Measurements from ENCODE around the gene SLC8A1.

Gene SLC8A1

DNA sequence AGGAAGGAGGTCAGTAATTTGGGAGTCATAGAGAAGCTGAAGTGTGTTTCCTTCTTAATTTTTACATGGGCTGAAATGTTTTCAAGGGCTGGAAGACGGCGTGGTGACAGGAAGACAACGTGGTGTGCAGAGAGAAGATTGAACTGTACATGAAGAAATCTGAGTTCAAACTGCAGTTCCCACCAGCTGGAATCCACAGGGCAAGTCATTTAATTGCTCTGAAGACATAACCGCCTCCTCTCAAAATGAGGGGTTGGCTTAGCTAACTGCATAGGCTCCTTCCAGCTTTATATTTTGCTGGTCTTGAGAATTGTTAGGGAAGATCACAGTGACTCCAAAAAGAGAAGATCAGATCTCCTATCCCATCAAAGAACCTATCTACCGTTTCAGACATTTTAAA lies 103.9 kb downstream of the SLC8A1 start:
- no peak for DNase-seq

DNA sequence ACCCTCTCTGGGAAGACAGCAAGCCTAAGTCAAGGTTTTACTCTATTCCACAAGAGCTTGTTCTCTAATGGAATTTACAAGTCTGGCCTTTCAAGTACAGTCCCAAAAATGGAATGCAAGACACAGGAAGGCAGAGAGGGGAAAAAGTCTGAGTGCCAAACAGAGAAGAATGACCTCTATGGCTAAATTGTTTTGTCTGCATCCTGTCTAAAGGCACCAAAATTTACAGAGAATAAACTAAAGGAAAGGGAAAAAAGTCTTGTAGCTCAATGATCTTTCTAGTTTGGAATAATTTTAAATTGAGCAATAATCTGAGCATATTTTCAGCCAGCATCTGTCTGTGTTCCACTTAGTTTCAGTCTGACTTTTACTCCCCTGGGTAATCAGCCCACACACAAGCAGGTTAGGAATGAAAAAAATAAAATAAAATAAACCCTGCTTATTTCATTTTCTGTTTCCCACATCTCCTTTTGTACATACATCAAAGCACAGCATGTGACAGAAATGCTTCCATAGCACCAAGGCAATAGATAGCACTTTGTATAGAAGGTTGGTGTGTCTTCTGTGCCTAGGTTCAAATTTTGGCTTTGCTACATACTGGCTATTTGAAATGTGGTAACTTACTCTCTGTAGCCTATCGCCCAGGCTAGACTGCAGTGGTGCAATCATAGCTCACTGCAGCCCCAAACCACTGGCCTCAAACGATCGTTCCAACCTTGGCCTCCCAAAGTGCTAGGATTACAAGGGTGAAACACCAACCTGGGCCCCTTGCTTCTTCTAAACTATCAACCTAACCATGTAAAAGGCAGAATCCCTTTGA lies 105.1 kb downstream of the SLC8A1 start:
- no peak for DNase-seq

DNA sequence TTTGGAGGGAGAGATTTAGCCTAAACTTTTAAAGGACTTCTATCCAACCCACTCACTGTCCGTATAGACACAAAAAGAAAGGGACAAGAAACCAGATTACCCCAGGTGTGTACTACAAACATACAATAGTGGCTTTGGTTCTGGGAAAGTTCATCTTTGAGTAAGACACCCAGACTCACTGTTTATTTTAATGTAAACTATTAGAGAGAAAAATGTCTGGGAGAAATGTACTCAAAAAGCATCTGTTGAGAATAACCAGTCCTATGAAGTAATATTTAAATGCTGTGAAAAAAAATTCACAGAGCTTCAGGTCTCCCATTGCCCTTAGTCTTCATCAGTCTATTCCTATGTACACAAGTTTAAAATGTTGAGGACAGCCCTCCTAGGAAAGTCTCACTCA lies 107.5 kb downstream of the SLC8A1 start:
- DNase-seq: no peak

DNA sequence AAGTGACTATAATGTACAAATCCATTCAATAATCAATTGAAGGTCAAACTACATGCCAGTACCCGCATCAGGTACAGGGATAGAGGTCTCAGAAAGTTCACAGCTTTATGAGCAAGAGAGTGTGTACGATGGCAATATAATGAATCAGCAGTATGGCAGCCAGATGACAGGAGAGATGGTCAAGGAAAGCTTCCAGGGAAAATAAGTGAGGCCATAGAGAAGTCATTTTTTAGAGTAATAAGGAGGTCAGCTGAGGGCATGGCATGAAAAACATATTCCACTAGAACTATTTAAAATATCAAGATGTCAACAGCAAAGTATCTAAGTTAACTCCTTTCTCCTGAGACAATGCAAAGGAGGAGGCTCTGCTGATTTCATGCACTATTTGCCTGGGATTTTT lies 108.0 kb downstream of the SLC8A1 start:
- DNase-seq: no peak

DNA sequence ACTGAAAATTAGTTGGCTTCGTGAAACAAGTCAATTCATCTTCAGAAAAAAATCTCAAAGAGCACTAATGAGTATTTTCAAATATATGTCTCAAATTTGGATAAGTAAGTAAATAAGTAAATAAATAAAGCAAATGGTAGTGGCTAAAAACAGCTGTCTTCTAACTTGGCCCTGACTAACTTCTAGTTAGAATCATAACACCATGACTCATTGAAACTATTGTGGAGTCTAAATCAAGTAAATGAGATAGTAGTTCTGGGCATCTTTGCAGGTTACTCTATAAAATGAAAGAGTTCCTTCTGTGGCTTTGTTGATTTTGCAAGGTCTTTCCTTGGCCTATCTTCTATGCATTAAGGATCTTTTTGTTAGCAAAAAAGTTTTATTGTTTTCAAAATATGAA lies 110.7 kb downstream of the SLC8A1 start:
- DNase-seq: no peak

DNA sequence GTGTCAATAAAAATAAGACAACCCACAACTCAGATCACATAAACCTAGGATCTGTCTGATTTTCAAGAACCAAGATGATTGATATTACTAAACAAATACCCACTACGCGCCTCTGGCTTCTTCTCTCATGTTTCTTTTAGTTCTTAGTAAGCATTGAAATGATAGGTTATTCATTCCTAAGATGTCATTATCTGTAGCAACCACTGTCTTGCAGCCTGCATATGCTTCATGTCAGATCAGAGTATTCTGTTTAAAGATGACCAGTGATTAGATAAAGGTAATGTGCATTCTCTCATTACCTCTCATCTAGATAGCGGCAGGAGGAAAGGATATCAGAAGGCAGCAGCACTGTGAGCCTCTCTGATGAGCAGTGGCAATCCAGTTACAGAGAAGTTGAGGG lies 112.9 kb downstream of the SLC8A1 start:
- no peak for DNase-seq

DNA sequence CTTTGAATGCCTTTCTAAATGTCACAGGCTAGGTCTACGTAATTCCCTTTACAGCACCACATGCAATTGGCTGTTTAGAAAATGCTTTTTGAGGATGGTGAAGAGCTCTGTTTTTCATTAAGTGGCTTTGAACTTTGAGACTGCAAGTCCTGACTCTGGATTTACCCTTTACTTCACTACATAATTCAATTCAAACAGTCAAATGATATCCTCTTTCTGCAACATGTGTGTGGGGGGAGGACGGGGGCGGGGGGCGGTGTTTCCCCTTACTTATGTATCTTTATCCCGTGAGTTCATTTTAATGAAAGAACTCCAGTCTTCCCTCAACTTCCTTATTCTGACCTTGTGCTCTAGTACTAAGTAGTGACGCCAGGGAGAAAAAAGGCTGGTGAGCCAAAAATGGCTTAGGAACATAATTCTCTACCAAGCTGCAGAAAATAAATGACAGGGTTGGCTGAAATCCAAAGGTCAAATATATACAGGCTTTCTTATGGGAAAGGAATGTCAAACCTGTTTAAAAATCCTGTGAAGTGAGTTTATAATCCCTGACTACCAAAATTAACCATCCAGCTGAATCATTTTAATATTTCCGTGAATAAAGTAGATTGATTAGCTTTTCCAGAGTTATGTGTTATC lies 119.6 kb downstream of the SLC8A1 start:
- DNase-seq: no peak

DNA sequence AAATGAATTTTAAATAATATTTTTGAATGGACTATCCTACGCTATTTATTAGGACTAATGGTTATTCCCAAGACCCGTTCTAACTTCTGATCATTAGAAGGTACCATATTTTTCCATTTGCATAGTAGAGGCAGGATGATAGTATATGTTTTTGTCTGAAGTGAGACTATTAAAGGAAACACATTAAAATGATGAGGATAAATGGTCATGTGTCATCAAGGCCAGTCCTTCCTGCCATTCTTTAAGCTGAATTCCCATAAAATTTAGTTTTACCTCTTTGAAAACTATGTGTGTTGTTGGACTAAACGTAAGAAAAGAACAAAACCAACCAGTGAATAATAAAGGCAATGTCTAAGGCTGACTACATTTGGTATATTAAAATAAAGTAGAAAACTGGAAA lies 121.8 kb downstream of the SLC8A1 start:
- no peak for DNase-seq

DNA sequence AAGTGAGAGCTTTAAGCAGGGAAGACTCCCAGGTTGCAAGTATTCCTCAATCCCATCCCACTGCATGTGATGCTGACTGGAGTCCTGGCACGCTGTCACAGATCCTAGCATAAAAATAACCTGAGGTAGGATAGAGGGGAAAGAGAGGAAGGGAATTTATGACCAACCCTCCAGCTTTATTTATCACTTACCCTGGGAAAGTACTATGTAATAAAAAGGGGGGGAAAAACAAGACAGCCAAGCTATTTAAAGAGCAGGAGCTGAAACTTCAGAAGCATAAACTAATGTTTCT lies 122.2 kb downstream of the SLC8A1 start:
- no peak for DNase-seq

DNA sequence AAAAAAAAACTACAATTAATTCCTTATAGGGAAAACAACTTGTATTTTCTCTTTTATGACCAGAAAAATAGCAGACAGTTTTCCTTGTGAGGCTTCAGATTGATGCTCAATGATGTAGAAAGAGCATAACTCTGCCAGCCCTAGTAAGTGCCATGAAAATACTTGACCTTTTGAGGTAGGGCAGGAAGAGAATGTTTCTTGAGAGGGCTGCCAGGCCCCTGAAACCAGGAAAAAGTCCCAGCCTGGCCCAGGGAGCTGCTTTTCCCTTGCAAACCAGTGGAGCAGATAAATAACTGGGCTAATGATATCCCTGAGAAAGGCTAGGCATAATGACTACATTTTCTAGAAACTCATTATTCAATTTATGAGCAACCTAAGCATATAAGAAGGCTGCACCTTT lies 126.8 kb downstream of the SLC8A1 start:
- DNase-seq: no peak

DNA sequence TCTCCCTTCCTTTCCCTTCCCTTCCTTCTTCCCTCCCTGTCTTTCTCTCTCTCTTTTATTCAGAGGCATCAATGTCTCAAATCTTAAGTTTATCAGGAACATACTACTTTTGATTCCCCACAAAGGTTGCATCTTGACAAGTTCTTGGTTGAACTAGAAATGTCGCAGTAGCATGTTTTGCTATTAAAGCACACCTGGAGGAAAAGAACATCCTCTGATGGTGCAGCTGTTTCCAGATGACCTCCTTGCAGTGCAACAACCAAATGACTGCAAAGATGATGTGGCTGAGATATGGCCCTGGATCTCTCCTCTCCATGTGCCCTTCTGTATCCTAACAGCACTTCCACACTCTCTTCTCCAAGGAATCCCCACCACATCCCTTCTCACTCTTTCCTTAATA lies 127.2 kb downstream of the SLC8A1 start:
- DNase-seq: no peak

DNA sequence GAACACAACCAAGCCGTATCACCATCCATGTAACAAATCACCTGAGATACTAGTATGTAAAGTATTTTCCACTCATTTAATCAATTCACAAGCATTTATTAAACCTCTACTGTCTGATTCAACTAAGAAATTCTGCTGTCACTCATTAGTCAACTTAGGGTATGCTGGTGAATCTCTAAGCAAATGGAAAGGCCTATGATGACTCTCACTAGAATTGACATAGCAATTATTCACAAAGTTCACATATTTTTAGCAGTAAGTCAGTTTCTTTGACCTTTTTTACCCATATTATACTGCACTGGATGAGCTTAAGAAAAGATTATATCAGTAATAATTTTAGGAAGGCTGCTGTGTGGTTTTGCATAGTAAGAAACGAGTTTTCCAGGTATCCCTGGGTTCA lies 130.1 kb downstream of the SLC8A1 start:
- no peak for DNase-seq

DNA sequence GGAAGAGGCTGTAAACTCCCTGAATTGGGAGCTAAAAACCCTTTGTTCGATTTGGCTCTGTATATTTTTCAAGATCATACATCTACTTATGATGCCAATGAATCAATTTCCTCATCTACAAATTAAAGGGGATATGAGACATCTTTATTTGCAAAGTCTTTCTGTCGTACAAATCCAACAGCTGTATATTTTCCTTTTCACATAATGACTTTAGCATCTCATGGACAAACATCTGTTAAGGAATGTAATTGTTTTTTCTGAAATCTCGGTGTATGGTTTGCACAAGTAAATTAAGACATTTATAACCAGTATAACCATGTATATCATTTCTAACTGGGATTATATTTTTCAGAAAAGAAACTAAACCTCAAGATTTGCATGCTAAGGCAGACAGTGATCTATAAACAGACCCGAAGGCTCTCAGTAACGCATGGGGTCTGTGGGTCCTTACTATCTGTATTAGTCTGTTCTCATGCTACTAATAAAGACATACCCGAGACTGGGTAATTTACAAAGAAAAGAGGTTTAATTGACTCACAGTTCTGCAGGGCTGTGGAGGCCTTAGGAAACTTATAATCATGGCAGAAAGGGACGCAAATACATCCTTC lies 130.8 kb downstream of the SLC8A1 start:
- DNase-seq: no peak

DNA sequence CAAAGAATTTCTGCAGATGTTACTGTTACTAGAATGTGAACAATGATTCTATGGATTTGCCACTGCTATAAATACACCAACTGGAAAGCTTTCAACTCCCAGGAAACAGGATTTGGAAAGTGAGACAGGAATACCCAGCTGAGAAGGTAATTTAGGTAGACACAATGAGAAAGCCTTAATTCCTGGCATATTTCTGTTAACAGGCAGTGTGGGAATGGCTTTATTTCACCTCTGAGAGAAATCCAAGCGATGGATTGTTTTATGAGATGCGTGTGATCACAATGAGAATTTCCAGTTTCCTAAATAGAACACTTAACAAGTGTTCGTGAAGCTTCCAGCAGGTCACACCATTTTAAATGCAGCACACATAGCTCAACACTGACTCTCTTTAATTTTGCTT lies 133.0 kb downstream of the SLC8A1 start:
- DNase-seq: no peak

DNA sequence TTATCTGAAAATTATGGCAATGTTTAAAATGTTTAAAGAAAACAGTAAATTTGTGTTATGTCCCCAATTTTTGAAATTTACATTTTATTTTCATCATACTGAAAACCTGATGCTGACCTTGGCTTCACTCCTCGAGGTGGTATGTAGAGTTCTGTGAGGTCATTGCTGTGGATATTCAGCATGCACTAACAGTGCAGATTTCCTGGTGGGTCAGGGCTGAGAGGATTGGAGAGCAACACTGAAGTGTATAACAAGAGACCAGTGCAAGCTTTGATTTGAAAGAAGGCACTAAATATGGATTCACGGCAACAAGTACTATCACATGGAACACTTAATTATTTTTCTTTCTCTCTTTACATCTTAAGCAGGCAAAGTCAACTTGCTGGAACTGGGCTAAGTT lies 134.1 kb downstream of the SLC8A1 start:
- no peak for DNase-seq

DNA sequence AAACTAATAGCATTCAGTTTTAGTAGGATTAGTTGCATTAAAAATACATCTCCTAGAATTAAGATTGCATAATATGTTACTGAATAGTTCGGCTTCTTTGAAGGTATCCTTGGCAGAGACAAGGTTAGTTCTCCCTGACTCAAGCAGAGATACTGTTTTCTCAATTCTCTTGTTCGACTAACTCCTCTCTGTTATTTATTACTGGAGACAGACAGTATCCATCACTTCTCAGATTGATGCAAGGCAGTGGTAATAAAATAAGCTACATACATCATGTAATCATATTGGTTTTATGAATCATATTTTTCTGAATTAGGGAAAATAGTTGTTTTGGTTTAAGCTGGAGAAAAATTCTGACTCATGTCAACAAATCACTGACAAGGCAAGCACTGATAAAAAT lies 134.8 kb downstream of the SLC8A1 start:
- DNase-seq: no peak

DNA sequence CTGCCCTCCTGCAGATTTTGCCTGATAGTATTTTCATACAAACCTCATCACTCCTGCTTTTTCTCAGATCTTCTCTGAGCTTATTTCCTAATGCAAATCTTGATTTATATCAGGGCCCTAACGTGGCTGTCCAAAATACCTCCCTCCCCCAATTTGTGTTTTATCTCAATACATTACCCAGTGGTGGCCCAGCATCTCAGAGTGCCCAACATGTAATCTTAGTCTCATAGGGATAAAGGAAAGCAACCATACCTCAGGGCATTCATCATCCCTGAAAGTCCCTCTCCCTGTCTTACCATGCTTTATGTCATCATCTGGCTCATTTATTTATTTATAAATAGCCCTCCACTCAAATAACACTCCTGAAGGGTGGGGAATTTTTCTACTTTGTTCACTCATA lies 135.3 kb downstream of the SLC8A1 start:
- no peak for DNase-seq

DNA sequence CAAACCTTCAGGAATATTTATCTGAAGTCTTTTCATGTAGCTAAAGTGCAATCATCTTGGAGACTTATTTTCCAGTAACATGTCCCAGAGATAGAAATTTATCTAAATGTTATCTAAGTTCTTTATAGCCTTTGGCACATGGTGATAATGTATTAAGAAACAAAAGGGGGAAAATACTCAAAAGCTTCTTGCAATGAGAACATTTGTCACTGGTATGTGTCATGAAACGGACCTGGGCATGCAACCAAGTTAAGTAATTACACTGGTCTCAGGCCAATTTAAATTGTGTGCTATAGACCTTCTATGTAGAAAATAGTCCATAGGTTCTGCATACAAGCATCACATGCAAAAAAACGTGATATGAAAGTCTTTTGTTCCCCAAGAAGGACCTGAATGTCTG lies 136.2 kb downstream of the SLC8A1 start:
- DNase-seq: no peak

DNA sequence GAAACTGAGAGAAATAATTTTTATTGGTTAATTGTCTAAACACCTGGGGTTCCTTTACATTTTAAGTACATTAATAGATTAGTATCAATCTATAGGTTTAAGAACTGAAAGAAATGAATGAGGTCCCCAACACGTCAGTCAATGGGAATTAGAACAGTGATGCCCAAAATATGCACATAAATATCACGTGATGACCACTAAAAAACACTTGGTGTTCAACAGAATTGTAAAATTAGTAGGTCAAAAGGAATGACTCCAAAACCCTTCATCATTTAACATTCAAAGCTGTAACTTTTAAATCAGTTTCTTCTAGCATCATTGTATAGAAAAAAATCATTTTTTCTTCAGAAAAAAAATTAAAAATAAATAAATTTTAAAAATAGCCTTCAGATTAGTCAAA lies 140.9 kb downstream of the SLC8A1 start:
- no peak for DNase-seq

DNA sequence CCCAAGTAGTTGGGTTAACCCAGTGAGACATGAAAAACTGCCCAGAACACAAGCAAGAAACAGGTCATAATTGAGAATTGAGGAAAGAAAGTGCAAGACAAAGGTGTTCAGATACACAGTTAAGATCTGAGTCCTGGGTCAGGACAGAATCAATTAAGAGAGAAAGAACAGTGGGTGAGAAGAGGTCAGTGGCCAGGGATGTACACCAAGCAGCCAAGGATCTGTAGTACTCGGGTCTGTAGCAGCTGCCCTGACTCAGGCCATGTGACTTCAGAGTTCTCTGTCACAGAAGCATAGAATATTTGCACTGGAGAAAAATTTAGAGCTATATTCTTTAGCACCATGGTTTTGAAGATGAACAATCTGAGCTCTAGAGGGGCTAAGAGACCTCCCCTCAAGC lies 141.6 kb downstream of the SLC8A1 start:
- DNase-seq: no peak

DNA sequence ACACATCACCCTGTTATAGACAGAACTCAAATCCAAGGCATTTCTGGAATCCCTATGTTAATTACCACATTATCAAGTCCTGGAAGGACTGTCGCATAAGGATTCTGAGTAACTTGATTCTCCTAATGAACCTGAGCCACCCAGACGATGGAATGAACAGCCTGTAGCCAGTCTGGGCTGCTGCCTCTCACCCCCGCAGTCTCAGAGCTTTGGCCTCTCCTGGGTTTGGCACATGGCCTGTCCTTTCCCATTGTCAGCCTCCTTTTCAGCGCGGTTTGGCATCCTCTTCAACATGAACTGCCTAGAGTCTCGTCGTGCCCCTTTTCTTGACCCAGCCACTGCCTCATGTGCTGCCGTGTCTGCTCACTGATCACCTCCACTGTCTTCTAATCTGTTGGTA lies 147.6 kb downstream of the SLC8A1 start:
- no peak for DNase-seq

DNA sequence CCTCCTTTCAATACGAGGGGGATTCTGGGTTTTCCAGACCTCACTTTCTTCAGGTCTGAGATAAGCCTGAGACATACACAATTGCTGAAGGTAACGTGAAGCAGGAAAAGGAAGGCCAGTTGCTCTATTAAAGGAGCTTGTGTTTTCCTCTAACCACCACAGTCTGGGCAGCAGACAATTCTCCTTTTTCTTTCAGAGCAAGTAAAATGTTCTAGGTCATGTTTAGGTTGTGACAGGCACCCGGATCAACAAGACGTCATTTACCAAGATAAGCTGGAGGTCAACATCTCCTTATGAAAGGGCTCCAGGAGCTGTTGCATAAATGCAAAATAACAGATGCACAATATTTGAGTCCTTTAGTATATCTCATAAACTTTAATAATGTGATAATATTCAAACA lies 148.1 kb downstream of the SLC8A1 start:
- no peak for DNase-seq

DNA sequence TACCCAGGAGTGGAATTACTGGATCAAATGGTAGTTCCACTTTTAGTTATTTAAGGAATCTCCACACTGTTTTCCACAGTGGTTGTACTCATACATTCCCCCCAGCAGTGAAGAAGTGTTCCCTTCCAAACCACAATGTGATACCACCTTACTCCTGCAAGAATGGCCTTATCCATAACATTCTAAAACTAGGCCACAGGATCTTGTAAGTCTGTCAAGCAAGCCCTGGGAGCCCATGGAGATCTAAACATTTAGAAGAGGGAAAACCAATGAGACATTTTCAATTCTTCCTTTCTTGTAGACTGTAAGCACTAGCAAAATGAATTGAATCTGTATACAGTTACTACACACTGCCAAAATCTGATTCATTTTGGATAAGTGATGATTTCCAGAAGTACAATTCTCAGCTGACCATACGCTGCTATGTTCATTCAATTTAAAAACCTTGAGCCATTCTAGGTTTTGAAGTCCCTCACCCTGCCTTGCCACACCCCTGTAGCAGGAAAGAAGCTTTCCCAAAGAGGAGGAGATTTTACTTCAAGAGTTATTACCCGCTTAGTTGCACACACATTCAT lies 149.1 kb downstream of the SLC8A1 start:
- no peak for DNase-seq

DNA sequence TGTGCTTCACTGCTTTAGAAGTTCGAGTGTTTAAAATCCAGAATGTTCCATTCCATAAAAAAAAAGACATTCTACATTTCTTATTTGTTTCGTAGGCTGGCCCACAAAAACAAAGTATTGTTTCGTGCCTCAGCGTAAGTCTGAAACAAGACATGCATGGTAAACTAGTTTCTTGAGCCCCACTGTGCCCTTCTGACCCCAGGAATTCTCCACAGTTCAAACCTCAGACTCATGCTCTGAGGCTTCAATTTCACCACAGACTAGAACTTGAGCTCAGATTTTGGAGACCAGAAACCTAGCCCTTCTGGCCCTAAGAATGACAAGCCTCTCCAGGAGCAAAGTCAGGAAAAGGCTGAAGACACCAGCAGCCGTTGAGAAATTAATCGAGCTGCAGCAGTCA lies 151.5 kb downstream of the SLC8A1 start:
- no peak for DNase-seq
